NCI-H1105 (cell line): Measurements from ENCODE around the gene UBB.
"Not testable (repeated sequence)": the region's sequence is repeated elsewhere in the genome, so short reads cannot be mapped to it uniquely, and the experiment has no call there.

Experiments
- DNase-seq: peaks from one replicate; lab custom pipeline; 2025; lab: John Stamatoyannopoulos, UW

Gene UBB

DNA sequence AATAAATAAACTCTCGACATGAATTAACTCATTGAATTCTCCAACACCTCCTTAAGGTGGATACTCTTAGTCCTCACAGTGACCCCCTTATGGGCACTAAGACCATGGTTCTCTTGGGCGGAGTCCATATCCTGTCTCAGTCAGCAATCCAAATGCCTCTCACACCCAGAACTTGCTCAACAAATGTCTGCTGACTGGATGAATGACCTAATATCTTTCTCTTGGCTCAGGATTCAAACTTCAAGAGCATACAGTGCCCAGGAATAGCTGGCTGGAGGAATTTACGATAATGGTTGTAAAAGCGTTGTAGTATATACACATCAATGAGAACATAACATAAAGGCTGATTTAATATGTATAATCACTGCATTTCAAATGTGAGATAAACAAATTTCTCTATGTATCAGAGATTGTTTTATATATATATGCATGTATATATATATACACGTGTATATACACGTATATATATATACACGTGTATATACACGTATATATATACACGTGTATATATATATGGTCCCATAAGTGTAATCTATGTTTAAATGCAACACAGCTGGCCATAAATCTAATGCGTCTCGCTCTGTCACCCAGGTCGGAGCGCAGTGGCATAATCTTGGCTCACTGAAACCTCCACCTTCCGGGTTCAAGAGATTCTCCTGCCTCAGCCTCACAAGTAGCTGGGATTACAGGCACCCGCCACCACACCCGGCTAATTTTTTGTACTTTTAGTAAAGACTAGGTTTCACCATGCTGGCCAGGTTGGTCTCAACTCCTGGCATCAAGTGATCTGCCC, 6.5 kb upstream of the UBB start:
- no peak for DNase-seq

DNA sequence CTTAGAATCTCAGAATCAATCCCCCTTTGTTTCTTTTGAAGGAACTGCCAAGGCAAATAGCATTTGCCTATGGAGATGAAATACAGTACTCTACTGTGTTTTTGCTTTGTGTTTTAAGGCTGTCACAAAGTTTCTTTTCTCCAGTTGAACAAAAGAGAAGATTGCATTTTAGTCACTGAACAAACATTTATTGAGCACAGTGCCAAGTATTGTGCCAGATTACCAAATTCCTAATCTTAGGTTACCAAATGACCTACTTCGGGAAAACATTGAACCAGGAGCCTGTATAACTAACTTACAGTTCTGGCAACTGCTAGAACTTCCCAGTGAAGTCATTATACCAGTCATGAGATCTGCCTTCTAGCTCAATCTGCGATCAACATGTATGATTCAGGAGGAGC, 3.0 kb upstream of the UBB start:
- no peak for DNase-seq

DNA sequence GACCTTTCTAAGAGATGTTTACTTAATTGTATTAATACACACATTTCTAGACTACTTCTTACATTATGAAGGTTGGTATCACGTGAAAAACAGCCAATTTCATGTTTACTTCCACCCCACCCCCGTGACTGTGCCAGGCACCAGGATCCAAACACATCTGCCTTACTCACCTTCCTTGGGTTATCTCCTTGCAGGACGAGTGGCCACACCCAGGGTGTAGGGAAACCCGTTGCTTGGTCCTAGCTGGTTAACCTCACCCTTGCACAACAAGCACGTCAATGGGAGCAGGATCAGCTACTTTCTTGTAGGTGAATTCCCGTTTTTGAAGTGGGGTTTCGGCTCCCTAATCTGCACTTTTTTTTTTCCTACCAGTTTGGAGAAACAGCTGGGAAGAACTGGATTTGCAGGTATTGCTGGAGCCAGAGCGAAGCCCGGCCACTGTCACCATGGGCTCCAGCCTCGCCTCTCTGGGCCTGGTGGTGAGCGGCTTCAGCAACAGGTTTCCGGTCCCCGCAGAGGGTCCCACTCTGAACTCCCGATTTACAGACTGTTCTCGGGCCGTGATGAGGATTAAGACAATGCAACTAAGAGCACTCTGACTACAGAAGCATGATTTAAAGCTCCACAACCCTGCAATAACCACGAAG, 2.1 kb upstream of the UBB start:
- no peak for DNase-seq

- DNase-seq: no peak
Measured at GRCh38 chr17:16379654-16380053, 1.2 kb upstream of the UBB start.

- DNase-seq: no peak
Measured at GRCh38 chr17:16381496-16381820, 567 bp downstream of the UBB start.

- no peak for DNase-seq
Measured at GRCh38 chr17:16383216-16383615, 2.3 kb downstream of the UBB start.

- no peak for DNase-seq
Measured at GRCh38 chr17:16383772-16384287, 2.9 kb downstream of the UBB start.

DNA sequence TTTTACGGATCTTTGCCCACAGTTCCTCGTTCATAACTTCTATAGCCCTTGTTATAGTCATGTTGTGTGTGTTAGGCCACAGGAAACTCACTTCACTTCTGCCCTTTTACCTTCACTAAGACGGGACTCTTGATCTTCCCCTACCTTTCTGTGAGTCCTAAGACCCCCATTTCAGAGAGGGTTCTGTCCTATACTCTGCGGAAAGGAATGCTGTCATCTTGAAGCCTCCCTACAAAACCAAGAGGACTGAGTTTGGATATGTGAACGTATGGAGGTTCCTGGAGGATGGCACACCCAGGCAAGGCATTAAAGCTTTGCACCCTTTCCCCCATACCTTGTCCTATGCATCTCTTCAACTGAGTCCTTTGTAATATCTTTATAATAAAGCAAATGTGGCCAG, 3.7 kb downstream of the UBB start:
- DNase-seq: no peak

- DNase-seq: not testable (repeated sequence)
Measured at GRCh38 chr17:16386126-16386507, 5.2 kb downstream of the UBB start.

- no peak for DNase-seq
Measured at GRCh38 chr17:16391451-16391850, 10.6 kb downstream of the UBB start.

GRCh38 chr17:16392491-16392890, 11.6 kb downstream of the UBB start:
- not testable (repeated sequence) for DNase-seq

- not testable (repeated sequence) for DNase-seq
Measured at GRCh38 chr17:16395887-16396286, 15.0 kb downstream of the UBB start.

DNA sequence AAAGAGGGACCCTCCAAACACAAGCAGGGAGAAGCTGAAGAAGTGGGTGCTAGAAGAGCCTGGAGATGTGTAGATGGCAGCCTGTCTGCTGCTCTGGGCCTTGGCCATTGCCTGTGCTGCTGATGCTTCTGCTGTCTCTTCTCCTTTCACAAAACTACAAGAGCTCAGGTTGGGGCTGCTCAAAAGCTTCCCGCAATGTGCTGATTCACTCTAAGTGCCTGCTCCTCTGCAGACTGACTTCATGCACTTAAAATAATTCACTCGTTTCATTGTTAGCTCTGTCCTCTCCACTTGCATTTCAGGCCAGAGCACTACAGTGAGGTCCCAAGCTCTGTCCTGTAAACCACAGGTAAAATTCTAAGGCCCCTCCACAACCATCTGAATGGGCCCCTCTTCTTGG, 15.8 kb downstream of the UBB start:
- not testable (repeated sequence) for DNase-seq

GRCh38 chr17:16398270-16399267, 17.7 kb downstream of the UBB start:
- no peak for DNase-seq

DNA sequence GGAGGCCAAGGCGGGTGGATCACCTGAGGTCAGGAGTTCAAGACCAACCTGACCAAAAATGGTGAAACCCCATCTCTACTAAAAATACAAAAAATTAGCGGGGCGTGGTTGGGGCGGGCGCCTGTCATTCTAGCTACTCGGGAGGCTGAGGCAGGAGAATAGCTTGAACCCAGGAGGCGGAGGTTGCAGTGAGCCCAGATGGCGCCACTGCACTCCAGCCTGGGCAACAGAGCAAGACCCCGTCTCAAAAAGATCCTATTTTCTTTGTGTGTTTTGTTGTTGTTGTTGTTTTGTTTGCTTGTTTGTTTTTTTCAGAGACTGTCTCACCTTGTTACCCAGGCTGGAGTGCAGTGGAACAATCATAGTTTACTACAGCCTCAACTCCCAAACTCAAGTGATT, 23.0 kb downstream of the UBB start:
- DNase-seq: not testable (repeated sequence)

DNA sequence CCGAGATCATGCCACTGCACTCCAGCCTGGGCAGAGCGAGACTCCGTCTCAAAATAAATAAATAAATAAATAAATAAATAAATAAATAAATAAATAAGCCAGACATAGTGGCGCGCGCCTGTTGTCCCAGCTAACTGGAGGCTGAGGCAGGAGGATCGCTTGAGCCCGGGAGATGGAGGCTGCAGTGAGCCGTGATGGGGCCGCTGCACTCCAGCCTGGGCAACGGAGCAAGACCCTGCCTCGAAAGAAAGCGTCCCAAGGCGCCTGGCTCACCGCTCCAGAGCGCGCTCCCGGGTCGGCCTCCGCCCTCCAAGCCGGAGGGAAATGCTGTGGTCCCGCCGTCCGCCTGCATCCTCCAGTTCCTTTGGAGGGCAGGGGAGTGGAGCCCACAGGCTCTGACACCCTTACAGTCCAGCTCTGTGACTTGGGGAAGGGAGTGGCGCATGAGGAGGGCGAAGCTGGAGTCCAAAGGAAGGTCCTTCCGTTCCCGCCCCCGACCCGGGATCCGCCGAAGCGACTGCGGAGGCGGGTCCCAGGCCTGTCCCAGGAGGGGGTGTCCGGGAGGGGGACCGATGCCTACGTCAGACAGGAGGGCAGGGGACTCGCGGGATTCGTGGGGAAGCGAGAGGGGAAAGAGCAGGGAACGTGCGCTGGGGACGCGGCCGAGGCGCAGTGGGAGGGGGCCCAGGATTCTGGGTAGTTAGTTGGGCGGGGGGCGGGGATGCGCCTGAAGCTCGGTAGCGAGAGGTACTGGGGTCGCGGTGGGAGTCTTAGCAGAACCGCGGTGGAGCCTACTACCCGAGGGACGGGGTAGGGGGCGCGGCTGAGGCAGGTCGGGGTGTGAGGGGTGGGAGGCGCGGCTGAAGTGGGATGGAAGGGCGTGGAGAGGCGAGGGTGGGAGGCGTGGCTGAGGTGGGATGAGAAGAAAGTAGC, 26.1 kb downstream of the UBB start:
- DNase-seq: no peak

DNA sequence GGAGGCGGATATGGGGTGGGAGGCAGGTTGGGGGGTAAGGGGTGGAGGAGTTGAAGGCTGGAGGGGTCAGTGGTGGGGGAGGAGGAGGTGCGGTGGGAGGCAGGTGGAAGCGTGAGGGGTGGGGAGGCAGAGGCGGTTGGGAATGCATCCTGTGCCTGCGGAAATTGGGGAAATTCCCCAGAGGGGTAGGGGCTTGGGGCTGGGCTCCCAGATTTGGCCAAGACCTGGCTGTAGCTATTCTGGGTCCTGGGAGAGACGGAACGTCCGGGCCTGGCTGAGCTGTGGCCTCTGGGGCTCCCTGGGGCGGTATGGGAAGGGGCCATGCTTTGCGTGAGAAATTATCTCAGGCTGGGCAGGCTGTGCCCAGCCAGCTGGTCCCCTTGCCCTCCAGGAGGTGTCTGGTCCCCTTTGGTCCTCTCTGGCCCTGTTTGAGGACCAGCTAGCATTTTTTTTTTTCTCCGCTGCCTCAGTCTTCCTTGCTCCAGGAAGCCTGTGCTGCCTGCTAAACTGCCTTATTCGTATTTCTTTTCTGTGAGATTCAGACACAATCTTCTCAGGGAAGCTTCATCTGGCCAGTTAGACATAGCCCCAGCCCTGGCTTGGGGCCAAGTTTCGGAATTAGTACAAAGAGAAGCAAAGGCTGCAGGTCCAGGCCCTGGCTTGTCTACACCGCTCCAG, 27.2 kb downstream of the UBB start:
- peak; percentile 77 for DNase-seq

DNA sequence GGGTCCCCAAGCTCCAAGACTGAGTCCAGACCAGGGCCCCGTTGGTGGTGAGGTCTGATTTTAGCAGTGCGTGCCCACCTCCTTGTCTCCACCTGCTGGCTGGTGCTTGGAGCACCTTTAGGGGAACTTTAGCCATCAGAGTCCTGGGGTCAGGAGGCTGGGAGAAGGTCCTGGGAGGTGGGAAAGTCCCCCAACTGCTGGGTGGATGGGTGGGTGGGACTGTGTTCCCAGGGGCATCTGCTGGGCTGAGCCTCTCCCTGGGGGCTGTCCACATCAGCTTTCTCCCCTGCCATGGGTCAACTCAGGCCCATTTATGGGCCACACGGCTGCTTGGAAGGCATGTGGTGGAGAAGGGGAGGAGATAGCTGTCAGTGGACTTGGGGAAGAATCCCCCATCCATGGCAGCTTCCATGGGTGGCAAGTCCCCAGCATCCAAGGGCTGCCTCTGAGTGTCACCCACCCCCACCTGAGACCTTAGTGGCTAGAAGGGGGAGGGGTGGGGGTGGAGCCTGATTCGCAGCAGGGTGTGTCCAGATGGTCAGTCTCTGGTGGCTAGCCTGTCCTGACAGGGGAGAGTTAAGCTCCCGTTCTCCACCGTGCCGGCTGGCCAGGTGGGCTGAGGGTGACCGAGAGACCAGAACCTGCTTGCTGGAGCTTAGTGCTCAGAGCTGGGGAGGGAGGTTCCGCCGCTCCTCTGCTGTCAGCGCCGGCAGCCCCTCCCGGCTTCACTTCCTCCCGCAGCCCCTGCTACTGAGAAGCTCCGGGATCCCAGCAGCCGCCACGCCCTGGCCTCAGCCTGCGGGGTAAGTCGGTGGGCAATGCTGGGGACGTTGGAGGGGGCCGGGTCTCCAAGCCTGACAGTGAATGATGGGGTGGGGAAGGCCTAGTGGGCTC, 34.4 kb downstream of the UBB start, which contains the start of gene TRPV2:
TRPV2 (plus strand) TSS at position 541 of the 894 bp plus-strand sequence. CDS start 2,098 bp downstream, outside the sequence.
- no peak for DNase-seq

GRCh38 chr17:16417399-16417798, 36.5 kb downstream of the UBB start:
- no peak for DNase-seq
